Measurements from ENCODE around the gene NELFE. TPM values are rescaled to one million over a fixed set of nuclear protein-coding genes. Genes with fewer than 3 reads are reported as not detected.
A peak's percentile ranks its signal among the peaks of the same experiment; 100 is the strongest.

NELFE gene
- total RNA-seq, 1 experiment from 2014 or later, result 73.8 TPM

- Mint-ChIP-seq H3K4me1 (peaks cover 12% of the 10 kb centered on the region), H3K27ac (peak within 1 kb of the TSS; percentile 99), H3K27me3 (ENCODE audit: low read depth) (no peaks in the 10 kb centered on the region), H3K36me3 (peaks cover 38% of the 10 kb centered on the region), H3K9me3 (peaks cover 11% of the 10 kb centered on the region), H3K4me3 (peak within 1 kb of the TSS; percentile 84)
- DNase-seq (ENCODE audit: low spot score) (peak; percentile 93), ATAC-seq (peak; percentile 88)
- POLR2A ChIA-PET, result interaction anchor here (0.9 to 2.5 kb wide), 4 partner anchors 13 to 165 kb away, joined by 3 to 13 read pairs (median 4); partner anchors contain the start of genes HSPA1B, LSM2, NELFE and SKIC2
- CTCF ChIA-PET, result interaction anchor here (1.3 to 4.1 kb wide), 3 partner anchors 13 to 124 kb away, joined by 3 to 14 read pairs (median 8); partner anchors contain the start of genes NELFE and SKIC2
- TF ChIP-seq FOXP4 (CRISPR knock-in tag; IDR thresholded peaks at IDR 0.05), result peak; percentile 60; the same call in 1 of the 2 replicates
- TF ChIP-seq, protein P1, sequence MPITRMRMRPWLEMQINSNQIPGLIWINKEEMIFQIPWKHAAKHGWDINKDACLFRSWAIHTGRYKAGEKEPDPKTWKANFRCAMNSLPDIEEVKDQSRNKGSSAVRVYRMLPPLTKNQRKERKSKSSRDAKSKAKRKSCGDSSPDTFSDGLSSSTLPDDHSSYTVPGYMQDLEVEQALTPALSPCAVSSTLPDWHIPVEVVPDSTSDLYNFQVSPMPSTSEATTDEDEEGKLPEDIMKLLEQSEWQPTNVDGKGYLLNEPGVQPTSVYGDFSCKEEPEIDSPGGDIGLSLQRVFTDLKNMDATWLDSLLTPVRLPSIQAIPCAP (CRISPR knock-in tag; IDR thresholded peaks at IDR 0.05), result no peak
- peak; percentile 93 for TF ChIP-seq TEAD1 (CRISPR knock-in tag; IDR thresholded peaks at IDR 0.05)
- TF ChIP-seq ZNF219 (CRISPR knock-in tag; IDR thresholded peaks at IDR 0.05; ENCODE audit: borderline replicate concordance), result 0 out of 2 replicates have a peak, but pooled peaks have one; percentile 39
- no peak for TF ChIP-seq NR2C2 (CRISPR knock-in tag; IDR thresholded peaks at IDR 0.05)
- TF ChIP-seq JUN (CRISPR knock-in tag; IDR thresholded peaks at IDR 0.05), result peak; percentile 63; the same call in 1 of the 2 replicates
- TF ChIP-seq E2F5 (CRISPR knock-in tag; IDR thresholded peaks at IDR 0.05), result 0 out of 2 replicates have a peak, but pooled peaks have one; percentile 60
- TF ChIP-seq ETV6 (CRISPR knock-in tag; IDR thresholded peaks at IDR 0.05), result peak; percentile 53; the same call in 1 of the 2 replicates
- TF ChIP-seq MAX (CRISPR knock-in tag; IDR thresholded peaks at IDR 0.05), result peak; percentile 88
- TF ChIP-seq CREM (CRISPR knock-in tag; IDR thresholded peaks at IDR 0.05), result peak; percentile 99
- TF ChIP-seq MYBL2 (CRISPR knock-in tag; IDR thresholded peaks at IDR 0.05), result peak; percentile 87; the same call in 1 of the 2 replicates
- no peak for TF ChIP-seq SMAD4 (CRISPR knock-in tag; IDR thresholded peaks at IDR 0.05)
- no peak for TF ChIP-seq NFATC4 (CRISPR knock-in tag; IDR thresholded peaks at IDR 0.05)
- TF ChIP-seq, protein P2, sequence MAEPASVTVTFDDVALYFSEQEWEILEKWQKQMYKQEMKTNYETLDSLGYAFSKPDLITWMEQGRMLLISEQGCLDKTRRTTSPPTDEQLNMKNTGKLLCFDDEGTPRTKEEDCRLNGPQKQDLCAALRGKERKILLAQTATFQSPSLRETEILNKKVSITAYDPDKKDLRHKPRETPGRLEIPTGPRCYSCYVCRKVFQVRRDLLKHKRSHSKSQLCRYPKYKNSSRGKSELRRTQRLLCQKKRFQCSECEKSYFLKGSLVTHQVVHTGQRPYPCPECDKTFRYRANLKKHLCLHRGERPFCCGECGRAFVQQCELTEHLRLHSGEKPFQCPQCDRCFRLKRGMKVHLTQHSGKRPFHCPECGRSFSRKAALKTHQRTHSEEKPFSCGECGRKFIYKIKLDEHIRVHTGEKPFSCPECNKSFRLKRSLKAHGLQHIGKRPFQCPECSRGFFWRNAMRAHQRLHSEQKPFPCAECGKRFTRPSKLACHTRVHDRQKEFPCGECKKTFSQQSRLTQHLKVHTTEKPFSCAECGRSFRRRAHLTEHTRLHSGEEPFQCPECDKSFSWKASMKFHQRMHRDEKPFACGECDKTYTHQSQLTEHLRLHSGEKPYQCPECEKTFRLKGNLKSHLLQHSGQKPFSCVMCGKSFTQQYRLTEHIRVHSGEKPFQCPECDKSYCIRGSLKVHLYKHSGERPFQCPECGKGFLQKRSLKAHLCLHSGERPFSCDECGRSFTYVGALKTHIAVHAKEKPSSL (CRISPR knock-in tag; conservative IDR thresholded peaks at IDR 0.05), result no peak
- no peak for TF ChIP-seq KAT7 (CRISPR knock-in tag; IDR thresholded peaks at IDR 0.05; ENCODE audit: borderline replicate concordance)
- TF ChIP-seq FOXK1 (CRISPR knock-in tag; IDR thresholded peaks at IDR 0.05), result peak; percentile 87
- no peak; the same call in 1 of the 2 replicates for TF ChIP-seq ZNF532 (CRISPR knock-in tag; IDR thresholded peaks at IDR 0.05; ENCODE audit: borderline replicate concordance)
- peak; percentile 89; the same call in 1 of the 2 replicates for TF ChIP-seq CREB1 (CRISPR knock-in tag; IDR thresholded peaks at IDR 0.05)
- TF ChIP-seq ATF1 (CRISPR knock-in tag; IDR thresholded peaks at IDR 0.05), result peak; percentile 79; the same call in 1 of the 2 replicates
- TF ChIP-seq SP1 (CRISPR knock-in tag; conservative IDR thresholded peaks at IDR 0.05), result peak; percentile 85
- TF ChIP-seq, protein P3, sequence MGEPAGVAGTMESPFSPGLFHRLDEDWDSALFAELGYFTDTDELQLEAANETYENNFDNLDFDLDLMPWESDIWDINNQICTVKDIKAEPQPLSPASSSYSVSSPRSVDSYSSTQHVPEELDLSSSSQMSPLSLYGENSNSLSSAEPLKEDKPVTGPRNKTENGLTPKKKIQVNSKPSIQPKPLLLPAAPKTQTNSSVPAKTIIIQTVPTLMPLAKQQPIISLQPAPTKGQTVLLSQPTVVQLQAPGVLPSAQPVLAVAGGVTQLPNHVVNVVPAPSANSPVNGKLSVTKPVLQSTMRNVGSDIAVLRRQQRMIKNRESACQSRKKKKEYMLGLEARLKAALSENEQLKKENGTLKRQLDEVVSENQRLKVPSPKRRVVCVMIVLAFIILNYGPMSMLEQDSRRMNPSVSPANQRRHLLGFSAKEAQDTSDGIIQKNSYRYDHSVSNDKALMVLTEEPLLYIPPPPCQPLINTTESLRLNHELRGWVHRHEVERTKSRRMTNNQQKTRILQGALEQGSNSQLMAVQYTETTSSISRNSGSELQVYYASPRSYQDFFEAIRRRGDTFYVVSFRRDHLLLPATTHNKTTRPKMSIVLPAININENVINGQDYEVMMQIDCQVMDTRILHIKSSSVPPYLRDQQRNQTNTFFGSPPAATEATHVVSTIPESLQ (CRISPR knock-in tag; IDR thresholded peaks at IDR 0.05), result no peak
- TF ChIP-seq OVOL2 (CRISPR knock-in tag; IDR thresholded peaks at IDR 0.05; ENCODE audit: borderline replicate concordance), result no peak
- TF ChIP-seq ZNF317 (CRISPR knock-in tag; IDR thresholded peaks at IDR 0.05; ENCODE audit: borderline replicate concordance, low read depth), result no peak
- TF ChIP-seq TEAD4 (CRISPR knock-in tag; IDR thresholded peaks at IDR 0.05), result peak; percentile 51
- peak; percentile 96 for TF ChIP-seq GABPB1 (CRISPR knock-in tag; IDR thresholded peaks at IDR 0.05)
Measured at GRCh38 chr6:31971993-31972708, 13.4 kb upstream of the NELFE start, which contains the start of gene DXO. TSS of gene DXO (minus strand) at chr6:31972138. CDS start at chr6:31971675, 463 bp downstream.
